ENCODE measurements around the gene ECI2. TPM values are rescaled to one million over a fixed set of nuclear protein-coding genes. Genes with fewer than 3 reads are reported as not detected.

ECI2 gene
- total and polyA plus RNA-seq, 2 experiments from 2014 or later, result 63.7 to 102 TPM

DNA sequence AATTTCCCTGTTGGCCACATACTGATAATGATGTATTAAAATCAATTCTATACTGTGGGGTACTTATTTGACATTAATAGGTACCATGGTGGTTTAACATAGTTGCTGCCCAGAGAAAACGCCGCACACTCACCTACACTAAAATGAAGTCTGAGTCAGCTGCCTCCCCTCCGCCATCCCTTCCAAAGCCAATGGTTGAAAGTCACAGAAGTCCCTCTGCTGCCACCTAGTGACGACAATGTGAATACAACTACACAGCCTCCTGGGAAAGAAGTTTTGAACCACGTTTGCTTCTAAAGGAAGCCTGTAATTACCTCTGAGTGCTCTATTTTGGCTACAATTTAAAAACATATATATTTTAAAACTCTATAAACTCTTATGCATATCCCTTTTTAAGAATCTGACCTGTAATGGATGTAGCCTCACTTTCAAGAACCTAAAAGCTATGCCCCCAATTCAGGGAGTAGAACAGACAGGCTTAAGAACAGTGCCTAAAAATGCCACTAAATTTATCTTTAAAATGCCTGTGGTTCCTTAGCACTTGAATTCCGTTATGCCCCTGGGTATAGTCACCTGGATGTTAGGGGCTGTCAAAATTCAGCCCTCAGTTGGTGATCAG is 20.6 kb upstream of the ECI2 start (continued):
- TF ChIP-seq, protein P1, sequence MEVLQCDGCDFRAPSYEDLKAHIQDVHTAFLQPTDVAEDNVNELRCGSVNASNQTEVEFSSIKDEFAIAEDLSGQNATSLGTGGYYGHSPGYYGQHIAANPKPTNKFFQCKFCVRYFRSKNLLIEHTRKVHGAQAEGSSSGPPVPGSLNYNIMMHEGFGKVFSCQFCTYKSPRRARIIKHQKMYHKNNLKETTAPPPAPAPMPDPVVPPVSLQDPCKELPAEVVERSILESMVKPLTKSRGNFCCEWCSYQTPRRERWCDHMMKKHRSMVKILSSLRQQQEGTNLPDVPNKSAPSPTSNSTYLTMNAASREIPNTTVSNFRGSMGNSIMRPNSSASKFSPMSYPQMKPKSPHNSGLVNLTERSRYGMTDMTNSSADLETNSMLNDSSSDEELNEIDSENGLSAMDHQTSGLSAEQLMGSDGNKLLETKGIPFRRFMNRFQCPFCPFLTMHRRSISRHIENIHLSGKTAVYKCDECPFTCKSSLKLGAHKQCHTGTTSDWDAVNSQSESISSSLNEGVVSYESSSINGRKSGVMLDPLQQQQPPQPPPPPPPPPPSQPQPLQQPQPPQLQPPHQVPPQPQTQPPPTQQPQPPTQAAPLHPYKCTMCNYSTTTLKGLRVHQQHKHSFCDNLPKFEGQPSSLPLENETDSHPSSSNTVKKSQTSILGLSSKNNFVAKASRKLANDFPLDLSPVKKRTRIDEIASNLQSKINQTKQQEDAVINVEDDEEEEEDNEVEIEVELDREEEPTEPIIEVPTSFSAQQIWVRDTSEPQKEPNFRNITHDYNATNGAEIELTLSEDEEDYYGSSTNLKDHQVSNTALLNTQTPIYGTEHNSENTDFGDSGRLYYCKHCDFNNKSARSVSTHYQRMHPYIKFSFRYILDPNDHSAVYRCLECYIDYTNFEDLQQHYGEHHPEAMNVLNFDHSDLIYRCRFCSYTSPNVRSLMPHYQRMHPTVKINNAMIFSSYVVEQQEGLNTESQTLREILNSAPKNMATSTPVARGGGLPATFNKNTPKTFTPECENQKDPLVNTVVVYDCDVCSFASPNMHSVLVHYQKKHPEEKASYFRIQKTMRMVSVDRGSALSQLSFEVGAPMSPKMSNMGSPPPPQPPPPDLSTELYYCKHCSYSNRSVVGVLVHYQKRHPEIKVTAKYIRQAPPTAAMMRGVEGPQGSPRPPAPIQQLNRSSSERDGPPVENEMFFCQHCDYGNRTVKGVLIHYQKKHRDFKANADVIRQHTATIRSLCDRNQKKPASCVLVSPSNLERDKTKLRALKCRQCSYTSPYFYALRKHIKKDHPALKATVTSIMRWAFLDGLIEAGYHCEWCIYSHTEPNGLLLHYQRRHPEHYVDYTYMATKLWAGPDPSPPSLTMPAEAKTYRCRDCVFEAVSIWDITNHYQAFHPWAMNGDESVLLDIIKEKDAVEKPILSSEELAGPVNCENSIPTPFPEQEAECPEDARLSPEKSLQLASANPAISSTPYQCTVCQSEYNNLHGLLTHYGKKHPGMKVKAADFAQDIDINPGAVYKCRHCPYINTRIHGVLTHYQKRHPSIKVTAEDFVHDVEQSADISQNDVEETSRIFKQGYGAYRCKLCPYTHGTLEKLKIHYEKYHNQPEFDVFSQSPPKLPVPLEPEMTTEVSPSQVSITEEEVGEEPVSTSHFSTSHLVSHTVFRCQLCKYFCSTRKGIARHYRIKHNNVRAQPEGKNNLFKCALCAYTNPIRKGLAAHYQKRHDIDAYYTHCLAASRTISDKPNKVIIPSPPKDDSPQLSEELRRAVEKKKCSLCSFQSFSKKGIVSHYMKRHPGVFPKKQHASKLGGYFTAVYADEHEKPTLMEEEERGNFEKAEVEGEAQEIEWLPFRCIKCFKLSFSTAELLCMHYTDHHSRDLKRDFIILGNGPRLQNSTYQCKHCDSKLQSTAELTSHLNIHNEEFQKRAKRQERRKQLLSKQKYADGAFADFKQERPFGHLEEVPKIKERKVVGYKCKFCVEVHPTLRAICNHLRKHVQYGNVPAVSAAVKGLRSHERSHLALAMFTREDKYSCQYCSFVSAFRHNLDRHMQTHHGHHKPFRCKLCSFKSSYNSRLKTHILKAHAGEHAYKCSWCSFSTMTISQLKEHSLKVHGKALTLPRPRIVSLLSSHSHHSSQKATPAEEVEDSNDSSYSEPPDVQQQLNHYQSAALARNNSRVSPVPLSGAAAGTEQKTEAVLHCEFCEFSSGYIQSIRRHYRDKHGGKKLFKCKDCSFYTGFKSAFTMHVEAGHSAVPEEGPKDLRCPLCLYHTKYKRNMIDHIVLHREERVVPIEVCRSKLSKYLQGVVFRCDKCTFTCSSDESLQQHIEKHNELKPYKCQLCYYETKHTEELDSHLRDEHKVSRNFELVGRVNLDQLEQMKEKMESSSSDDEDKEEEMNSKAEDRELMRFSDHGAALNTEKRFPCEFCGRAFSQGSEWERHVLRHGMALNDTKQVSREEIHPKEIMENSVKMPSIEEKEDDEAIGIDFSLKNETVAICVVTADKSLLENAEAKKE (CRISPR knock-in tag; IDR thresholded peaks at IDR 0.05), result no peak

DNA sequence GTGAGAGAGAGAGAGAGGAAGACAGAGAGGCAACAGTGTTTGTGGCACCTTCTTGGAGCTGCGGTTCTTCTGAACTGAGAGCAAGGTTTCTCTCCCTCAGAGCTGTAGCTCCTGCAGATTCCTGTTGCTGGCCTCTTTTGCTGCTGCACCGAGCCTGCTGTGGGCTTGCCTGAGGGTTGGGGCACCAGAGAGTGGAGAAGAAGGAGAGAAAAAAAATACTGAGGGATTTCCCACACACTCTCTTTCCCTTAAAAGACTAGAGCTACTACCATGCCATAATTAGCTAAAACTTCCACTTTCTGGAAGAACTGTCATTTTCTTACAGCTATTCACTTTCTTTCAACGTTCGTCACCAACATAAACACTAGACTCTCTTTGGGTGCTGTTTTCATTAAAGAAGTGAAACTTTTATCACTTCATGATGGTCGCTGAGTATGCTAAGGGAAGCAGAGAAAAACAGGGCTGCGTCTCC is 18.2 kb upstream of the ECI2 start:
- Mint-ChIP-seq H3K27me3 (ENCODE audit: insufficient read depth, low read depth, poor library complexity) (peaks cover 6% of the 10 kb centered on the region), H3K4me1 (peaks cover 19% of the 10 kb centered on the region)

More for the DNA sequence above, 18.2 kb upstream of the ECI2 start:
- Histone ChIP-seq H3K79me2 (replicated peaks; ENCODE audit: insufficient read depth) (no peaks in the 10 kb centered on the region), H3F3A (replicated peaks; ENCODE audit: low read depth) (no peaks in the 10 kb centered on the region), H3K4me1 (ENCODE audit: insufficient read depth) (peaks cover 7% of the 10 kb centered on the region; the same call in 1 of the 2 replicates), H3K4me2 (no peak overlapping the region), H4K20me1 (replicated peaks; ENCODE audit: insufficient read depth) (no peaks in the 10 kb centered on the region), H3K9me2 (ENCODE audit: insufficient read depth) (no peaks in the 10 kb centered on the region), H3K27me3 (ENCODE audit: insufficient read depth) (no peaks in the 10 kb centered on the region), H3K27ac (ENCODE audit: low read depth) (no peak overlapping the region), H3K4me3 (no peak overlapping the region), H3K36me3 (ENCODE audit: insufficient read depth) (no peaks in the 10 kb centered on the region), H2AFZ (peak overlapping the region; percentile 48; the same call in 1 of the 2 replicates)
- Mint-ChIP-seq H3K27ac (no peak overlapping the region), H3K4me3 (no peak overlapping the region), H3K9me3 (no peaks in the 10 kb centered on the region), H3K36me3 (ENCODE audit: low read depth) (no peaks in the 10 kb centered on the region; the same call in 2 of the 3 replicates)
- TF ChIP-seq JUNB (IDR thresholded peaks at IDR 0.05; ENCODE audit: unreplicated experiment) (no peak), STAT1 (IDR thresholded peaks at IDR 0.05; ENCODE audit: unreplicated experiment) (no peak), EZH2 (IDR thresholded peaks at IDR 0.05; ENCODE audit: low read depth, unreplicated experiment) (no peak), EZH2phosphoT487 (IDR thresholded peaks at IDR 0.05; ENCODE audit: unreplicated experiment) (no peak), NANOG (IDR thresholded peaks at IDR 0.05; ENCODE audit: borderline replicate concordance) (no peak)
- TF ChIP-seq, protein P2, sequence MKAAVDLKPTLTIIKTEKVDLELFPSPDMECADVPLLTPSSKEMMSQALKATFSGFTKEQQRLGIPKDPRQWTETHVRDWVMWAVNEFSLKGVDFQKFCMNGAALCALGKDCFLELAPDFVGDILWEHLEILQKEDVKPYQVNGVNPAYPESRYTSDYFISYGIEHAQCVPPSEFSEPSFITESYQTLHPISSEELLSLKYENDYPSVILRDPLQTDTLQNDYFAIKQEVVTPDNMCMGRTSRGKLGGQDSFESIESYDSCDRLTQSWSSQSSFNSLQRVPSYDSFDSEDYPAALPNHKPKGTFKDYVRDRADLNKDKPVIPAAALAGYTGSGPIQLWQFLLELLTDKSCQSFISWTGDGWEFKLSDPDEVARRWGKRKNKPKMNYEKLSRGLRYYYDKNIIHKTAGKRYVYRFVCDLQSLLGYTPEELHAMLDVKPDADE (IDR thresholded peaks at IDR 0.05), result no peak
- TF ChIP-seq, protein P1 (CRISPR knock-in tag; IDR thresholded peaks at IDR 0.05), result no peak
- ATAC-seq (peak; percentile 32; the same call in 2 of the 3 replicates), DNase-seq (ENCODE audit: low spot score) (no peak)

Data from GM23338 (cell line).